NCI-H128 (cell line): ENCODE measurements around the gene GPRASP2.

Source experiments
- DNase-seq: peaks from one replicate; lab custom pipeline; 2025; ENCODE audit not compliant: unreplicated experiment; lab: John Stamatoyannopoulos, UW

Gene GPRASP2

DNA sequence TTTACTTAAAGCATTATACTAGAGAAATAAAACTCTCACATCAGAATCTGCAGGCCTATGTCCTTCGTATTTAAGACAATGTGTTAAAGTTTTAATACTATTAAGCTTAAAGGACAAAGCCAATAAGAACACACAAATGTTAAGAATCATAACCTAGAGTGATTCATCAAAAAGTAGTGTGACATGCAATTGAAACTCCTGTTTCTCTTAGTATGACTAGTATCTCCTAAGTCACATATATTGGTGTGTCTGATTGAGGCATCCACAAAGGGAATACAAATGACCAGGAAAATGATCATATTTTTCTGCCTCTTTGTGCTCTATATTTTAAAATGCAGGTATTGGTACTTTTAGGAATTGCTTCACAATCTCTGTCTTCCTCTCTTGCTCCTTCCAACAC, 32.1 kb downstream of the GPRASP2 start:
- no peak for DNase-seq

DNA sequence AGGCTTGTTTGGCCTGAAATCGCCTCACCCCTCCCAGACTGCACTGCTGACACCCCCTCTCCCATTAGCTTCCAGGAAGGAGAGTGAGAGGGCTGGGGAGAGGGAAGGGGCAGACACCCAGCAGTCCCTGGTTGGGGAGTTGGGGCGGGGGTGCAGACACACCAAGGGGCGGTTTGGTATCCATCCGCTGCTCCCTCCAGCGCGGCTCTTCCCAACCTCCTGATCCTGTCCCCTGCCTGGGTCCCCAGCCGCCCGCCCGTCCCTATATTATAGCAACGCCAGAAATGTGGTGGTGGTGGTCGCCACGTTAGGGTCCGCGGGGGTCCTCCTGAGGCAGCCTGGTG, 33.2 kb downstream of the GPRASP2 start:
- no peak for DNase-seq

DNA sequence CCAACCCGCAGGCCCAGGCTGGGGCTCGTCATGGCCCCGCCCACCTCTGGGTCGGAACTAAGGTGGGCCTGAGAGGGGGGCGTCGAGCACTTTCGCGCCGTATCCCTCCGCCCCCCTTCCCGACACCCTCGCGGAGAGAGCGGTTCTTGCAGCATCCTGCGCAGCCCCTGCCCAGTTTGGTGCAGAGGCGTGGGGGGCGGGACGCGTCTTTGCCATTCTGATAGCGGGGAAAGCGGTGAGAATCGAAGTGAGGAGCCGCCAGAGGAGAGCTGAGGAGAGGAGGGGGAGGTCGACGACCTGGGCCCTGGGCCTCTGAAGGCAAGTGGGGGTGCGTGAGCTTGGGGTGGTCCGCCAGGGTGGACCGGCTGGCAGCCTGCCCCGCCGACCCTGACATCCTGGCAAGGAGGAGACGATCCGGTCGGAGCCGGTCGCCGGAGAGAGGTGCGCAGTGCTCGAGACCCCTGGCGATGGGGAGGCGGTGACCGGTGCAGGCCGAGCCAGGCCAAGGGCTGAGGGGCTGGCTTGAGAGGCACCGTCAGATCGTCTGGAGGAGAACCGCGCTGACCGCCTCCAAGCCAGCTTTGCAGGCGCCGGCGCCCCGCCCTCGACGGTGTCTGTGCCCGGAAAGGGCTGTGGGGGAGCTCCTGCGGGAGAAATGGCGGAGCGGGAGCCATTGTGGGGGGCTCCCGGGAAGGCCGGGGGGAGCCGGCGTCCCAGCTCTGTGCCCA, 33.8 kb downstream of the GPRASP2 start:
- no peak for DNase-seq

DNA sequence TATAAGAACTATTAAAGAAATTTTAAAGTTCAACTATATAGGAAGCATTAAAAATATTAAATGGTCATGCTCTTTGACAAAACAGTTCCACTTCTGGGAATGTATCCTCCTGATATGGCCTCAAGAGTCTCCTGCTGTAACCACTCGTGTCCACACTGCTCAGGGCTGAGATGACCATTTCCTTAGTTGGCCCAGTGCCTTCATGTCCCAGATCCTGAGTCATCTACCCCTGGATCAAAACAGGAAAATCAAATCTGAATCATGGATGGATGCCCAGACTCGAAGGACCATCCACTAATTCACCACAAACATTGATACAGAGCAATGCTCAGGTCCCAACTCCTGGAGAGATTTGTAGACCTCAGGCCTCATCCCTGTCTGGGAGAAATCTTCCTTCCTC, 53.0 kb downstream of the GPRASP2 start:
- DNase-seq: no peak

DNA sequence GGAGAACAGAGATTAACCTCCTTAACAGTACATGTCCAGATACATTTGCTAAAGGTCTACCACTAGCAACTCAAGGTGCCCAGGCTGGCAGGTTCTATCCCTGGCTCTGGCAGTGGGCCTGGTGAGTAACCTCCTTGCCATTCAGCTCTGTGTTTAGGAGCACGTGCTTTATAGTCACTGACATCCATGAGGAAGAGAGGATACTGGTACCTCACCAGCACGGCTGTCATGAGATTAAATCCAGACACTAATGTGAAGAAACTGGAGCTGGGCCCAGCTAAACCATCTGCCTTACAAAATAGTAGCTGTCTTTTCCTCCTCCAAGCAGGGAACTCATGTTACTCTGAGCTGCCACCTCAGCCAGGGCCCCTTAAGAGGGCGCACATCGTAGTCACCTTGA, 53.6 kb downstream of the GPRASP2 start:
- no peak for DNase-seq

DNA sequence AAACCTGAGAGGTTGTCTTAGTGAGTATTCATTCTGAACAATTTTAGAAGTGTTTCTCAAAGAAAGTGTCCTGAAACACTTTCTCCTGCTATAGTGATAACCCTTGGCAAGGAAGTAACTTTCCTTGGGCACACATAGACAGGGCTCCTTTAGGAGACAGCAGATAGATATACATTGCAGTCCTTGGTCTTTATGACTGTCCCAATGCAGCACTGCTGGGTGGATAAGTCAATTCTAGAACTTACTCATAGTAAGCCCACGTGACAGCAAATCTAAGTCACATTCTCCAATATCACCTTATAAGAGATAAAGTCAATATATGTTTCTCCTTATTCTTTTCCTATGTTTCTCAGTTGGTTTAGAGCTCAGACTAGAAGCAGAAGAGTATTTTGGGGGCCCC, 55.0 kb downstream of the GPRASP2 start:
- no peak for DNase-seq
